GM18861 (cell line): ENCODE measurements around the gene CRAT.

Source experiments
- ATAC-seq: cut with Tn5 transposase; IDR thresholded peaks from one replicate; pipeline ENCODE4 v1.9.1; 2021; ENCODE audit not compliant: unreplicated experiment

The CRAT gene

DNA sequence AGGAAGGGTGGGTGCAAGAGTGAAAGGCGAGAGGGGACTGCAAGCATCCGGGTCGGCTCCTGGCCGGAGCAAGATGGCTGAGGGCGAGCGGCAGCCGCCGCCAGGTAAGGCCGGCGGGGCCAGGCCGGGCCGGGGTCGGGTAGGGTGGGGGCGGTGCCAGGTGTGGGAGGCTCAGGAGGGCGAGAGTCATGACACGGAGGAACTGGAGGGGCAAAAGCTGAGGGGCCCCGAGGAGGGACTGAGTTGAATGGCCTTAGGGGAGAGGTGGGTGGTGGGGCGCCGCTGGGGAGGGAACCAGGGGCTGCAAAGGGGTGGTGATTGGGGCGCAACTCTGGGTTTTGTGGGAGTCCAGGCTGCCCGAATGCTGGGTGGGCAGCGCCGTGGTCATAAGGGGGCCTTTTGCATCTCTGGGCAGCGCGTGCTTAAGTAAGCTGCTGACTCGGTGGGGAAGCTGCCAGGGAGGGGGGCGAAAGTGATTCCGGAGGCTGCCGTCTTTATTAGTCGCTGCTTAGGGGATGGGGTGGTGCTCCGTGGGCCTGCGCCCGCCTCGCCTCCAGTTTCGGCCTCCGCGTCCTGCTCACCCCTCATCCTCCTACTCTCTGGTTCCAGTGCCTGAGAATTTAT, 1.0 kb upstream of the CRAT start:
- no peak for ATAC-seq

DNA sequence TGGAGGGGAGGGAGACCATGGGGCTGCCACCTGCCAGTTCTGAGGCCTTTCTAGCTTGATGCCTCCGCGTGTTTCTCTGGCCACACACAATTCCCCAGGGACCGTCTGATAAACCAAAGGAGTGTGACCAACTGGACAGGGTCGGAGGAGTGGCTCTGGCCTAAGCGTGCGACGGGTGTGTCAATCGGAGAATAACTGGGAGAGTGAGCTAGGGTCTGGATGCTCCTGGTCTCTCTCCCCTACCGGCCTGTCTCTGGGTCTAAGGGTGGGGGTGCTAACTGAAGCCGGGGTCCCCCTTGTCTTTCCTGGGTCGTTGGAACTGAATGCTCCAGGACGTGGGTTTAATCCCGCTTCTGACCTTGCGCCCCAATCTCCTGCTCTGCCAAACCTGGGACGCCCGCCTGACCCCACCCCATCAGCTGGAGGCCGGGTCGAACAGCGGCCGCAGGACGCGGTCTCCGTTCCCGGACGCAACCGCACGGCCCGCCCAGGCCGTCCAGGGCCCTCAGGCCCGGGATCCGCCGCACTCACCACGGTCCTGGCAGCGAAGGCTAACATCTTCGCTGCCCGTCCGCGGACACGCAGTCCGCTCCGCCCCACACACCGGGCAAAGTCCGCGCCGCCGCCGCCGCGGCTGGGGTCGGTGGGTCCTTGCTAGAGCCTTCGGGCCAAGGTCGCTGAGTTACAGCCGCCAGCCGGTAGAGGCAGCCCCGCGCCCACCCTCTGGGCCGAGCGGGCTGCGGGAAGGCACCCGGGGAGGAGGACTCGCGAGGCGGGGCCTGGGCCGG, 447 bp downstream of the CRAT start:
- peak; percentile 20 for ATAC-seq

DNA sequence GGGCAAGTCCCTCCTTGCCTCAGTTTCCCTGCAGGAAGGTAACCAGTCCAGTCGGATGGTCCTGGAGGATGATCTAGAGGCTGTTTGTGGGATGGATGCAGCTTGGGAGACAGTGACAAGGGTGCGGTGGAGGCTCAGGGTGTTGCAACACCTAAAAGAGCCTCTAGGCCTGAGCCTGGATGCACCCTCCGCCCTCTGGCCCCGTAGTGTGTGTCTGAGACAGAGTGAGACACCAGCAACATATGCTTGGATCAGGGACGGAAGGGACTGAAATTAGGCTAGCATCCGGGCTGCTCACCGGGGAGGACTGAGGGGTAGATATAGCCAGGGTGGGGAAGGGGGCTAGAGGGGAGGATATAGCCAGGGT, 1.1 kb downstream of the CRAT start:
- no peak for ATAC-seq

DNA sequence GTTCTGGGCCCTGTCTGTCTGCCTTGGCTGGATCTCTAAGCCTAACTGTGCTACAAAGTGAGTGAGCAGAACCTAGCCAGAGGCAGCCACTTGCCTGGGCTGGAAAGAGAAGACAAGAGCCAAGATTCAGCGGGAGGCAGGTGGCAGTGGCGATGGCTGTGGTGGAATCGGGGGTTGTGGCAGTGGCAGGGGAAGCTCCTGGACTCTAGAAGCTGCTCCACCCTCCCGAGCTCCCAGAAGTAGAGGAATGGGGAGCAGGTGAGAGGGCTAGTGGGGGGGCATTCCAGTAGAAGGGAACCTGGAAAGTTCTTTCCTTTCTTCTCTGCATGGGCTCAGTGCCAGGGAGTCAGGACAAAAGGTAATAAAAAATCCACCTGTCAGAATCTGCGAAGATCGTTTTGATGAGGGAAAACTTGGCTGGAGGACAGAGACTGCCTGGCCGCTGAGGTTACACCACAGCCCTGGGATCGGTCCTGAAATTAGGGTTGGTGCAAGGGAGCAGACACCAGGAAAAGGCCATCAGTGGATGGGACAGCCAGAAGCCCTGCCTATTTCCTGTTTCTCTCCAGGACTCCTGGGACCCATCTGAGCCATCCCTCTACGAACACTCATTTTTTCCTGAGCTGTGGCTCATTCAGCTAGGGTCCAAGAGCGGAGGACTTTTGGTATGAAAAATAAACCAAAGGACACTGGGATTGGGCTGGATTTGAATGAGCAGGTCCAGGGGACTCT, 1.6 kb downstream of the CRAT start:
- no peak for ATAC-seq

DNA sequence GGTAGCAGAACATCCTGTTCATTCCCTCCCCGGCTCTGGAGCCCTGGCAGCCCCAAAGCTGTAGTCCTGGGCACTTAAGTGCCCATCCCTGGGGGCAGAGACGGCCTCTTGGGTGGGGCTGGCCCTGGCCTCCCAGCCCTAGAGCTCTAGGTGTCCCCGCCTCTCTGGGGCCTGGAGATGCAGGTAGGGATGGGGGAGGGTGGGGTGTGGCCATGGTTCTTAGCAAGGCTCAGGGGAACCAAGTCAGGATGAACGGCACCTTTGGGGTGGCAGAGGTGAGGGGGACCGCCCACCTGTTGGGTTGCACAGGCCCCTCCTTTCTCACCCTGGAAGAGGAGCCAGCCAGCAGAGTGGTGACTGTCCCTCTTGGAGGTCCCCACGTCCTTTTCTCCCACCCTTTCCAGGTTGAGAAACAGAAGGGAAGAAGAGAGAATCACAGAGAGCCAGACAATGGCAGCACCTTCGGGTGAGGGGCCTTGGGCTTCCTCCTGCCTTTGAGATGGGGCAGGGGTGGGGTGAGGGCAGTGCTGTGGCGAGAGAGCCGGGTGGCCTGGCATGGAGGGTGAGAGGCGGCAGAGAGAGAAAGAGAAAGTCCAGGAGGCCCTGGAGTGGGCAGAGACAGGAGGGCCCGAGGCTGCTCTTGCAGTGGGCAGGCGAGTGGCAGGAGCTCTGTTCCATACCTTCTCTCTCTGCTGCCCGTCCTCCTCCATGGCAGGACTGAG, 2.3 kb downstream of the CRAT start:
- no peak for ATAC-seq

DNA sequence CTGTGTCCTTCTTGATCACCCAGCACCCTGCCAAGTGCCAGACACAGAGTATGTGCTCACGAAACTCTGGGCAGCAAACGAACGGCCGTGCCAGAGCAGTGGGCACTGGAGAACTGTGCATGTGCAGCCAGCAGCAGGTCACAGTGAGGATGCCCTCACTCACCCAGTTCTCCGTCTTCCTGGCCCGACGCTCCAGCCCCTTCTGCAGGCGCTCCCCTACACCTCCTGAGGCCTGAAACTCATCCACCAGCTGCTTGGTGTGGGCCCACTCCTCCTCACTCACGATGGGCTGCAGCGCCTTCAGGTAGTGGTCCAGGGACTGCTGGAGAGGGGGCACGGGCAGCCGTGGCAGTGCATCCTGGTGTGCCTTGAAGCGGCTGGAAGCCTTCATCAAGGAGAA, 2.9 kb downstream of the CRAT start:
- ATAC-seq = no peak

DNA sequence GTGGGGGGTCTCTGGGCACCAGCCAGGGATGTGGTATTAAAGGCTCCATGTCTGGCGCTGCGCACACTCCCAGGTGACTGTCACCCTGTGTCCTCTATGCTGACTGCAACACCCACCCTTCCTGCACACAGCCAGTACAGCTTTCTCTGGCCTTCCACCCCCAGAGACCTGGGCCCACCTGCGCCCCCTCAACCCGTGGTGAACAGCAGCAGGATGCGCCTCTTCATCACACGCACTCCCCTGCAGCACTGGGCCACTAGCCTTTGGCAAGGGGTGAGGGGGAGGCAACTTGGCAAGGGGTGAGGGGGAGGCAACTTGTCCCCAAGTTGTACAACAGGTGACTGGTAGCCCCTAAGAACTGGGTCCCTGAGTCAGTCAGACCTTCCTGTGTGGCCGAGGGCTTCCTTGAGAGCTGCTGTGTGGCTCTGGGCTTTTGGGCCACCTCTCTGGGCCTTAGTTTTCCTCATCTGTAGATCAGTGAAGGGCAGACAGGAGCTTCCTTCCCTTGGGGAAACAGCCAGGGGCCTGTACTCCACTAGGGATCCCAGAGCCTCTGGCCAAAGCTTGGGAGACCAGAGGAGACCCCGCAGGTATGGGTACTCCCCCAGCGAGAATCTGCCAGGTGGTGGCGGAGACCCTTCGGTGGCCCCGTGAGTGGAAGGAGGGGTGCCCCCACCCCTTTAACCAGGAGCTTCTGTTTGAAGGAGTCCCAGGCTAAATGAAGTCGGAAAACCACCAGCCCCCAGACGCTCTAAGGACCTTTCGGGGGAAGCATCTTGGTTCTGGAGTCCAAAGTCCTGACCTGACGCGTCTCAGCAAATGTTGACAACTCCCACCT, 4.5 kb downstream of the CRAT start:
- ATAC-seq = no peak

DNA sequence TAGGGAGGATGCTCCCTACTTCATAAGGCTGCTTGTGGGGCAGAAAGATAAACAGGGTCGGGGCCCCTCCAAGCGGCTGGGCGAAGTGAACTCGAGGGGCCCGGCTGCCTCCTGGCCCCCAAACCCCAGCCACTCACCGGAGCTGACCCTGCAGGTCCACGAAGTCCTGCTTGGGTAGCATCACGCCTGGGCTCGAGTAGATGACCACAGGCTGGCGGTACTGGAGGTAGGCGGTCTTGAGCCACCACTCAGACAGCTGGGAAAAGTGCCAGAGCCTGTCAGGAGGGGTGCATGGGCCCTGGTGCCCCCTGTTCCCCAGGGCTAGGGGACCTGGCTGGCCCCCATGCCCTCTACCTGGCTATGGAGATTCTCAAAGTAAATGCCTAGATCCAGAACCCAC, 6.5 kb downstream of the CRAT start:
- ATAC-seq = no peak

DNA sequence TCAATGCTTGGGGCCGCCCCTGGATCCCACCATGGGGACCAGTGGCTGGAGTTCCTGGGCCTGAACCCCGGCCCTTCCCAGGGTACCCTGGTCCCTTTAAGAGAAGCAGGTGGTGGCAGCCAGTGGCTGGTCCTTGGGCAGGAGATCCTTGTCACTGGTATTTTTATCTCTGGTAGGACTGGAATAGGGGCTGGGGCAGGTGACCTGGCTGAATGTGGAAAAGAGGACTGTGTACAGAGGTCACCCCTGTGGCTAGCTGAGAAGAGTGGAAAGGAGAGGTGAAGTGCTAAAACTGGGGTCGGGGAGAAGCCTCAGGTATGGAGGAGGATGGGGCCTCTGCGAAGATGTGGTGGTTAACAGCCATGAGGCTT, 7.0 kb downstream of the CRAT start:
- ATAC-seq = no peak

DNA sequence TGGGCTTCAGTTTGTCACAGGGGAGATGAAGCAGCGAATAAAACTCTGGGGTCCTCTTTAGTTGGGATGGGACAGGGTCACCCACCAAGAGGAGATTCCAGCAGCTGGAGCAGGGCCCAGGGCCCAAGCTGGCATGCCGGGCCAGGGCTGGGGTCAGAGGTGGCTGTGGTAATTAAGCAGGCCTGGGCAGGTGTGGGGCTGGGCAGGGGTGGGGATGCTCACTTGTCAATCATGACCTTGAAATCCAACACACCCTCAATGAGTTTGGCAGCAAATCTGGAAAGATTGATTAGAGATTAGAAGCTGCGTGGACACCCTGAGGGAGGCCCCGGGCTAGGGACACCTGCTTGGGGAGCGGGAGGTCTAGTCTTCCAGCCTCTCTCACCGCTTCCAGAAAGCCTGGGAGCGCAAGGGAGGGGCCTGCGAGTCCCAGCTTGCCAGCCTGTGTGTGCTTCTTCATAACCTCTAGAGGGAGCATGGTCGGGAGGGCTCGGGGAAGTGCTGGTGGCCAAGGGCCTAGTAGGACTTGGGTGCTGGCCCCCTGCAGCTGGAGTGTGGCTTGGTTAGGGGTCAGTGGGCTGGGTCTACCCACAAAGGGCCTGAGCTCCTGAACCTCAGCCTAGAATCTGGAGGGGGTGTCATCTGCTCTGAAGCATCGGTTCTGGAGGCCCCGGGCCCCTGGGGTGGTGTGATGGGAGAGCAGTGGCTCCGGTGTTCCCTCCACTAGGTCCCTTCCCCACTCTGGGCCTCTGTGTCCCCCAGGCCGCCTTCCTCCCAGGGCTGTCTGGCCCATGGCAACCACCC, 7.6 kb downstream of the CRAT start:
- ATAC-seq = no peak

DNA sequence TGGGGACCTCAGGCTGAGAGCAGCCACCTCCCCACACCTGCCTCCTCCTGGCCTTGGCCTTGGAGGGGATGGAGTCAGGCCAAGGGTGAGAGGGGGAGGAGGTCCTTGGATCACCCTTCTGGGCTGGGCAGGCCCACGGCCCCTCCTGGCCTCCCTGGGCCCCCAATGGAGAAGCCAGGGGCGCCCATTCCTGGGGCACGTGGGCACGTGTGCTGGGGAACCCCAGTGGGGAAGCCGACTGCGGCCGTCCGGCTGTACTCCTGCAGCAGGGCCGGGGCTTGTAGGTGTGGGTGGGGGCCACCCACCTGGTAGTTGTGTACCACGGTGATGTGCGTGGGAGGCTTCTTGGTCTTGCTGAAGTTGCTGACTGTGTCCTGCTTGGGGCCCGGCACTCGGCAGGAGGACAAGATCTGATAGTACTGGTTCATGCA, 8.5 kb downstream of the CRAT start:
- ATAC-seq = no peak

DNA sequence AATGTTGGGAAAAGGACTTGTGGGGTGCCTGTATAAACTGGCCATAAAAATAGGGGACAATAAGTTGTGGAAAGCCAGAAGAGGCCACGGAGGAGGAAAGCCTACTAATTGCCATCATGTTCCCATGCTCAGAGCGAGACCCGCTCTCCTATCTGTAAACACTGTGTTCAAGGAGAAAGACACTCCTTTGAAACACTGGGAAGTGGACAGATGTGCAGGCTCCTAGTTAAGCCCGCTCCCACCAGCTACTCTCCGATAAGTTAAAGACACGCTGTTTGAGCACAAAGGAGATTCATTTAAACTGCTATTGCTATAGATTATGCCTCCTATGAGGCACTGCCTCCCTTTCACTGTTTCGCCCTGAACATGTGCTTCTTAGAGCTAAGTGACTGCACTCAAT, 9.3 kb downstream of the CRAT start:
- no peak for ATAC-seq

DNA sequence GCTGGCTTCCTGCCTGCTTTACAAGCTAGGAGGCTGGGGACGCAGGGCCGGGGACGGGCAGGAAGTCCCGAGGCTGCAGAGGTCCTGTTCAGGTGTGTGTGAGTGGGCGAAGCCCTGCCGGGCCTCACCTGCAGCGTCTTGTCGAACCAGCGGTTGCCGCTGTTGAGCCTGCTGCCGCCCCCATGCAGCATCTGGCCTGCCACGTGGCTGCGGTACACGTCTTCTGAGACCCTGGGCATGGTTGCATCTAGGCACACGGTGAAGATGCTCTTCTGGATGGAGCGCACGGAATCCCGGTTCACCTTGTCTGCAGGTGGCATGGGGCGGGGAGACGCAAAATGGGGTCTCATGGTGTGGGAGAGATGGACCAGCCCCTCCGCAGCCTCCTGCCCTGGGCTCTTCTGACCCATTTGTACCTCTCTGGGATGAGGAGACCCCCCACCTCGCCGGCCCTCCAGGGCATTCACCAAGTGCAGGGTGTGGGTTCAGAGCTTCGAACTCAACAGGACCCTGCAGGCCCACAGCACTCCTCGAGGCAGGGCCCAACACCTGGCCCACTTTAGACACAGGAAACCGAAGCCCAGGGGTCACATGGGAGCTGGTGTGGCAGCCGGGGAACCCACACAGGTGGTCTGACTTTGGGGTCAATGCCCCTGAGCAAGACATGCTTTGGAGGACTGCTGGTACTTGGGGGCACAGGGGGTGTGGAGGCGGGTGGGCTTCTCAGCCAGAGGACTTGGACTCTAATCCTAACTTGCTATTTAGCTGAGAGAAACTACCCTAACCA, 10.0 kb downstream of the CRAT start:
- ATAC-seq = no peak

DNA sequence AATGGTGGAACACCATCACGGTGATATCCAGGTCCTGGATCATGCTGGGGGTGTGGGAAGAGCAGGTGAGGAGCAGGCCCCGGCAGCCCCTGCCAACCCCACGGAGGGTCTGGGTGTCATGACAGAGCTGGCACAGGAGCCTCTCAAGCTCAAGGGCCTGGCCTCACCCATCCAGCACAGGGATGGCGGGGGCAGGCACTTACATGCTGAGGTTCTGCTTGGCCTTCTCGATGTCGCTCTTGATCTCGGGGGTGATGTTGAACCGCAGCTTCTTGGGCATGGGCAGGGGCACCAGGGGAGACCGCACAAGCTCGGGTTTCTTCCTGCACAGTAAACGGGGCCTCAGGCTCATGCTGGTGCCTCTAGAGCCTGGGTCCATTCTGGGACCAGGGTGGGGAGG, 12.3 kb downstream of the CRAT start:
- no peak for ATAC-seq

DNA sequence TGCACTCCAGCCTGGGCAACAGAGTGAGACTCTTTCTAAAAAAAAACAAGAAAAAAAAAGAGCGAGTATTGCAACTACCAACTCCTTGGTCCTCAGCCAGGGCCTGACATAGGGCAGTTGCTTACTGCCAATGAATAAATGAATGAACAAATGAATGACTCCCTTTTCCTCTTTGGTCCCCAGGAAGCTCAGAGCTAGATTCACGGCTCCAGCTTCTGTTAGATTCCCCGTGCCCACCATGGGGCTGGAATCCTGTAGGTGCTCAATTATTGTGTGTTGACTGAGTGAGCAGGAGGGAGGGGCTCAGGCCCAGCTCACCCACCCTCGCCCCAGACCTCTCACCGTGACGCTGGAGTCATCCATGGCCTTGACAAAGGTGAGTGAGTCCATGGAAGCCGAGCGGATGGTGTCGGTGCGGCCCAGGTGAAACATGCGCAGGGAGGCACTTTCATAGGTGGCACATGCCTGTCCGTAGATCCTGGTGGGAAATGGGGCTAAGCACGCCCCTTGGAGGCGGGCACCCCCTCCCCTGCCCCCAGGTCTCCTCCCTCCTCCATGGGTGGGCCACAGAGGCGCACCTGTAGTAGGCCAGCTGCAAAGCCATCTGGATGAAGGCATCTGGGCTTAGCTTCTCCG, 12.8 kb downstream of the CRAT start:
- no peak for ATAC-seq

DNA sequence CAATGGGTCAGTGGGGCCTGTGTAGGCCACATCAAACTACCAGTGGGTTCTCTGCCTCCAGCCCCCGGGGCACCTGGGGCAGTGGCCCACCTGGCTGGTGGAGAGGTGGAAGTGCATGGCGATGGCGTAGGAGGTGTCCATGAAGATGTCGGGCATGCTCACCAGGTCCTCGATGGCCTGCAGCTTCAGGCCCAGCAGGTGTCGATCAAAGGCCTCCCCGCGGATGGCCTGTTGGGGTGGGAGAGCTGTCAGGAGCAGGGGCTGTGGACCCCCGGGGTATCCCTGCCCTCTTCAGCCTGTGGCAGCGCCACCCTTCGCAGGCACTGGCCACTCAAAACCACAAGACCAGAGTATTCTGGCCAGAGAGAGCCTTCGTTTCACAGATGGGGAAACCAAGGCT, 14.7 kb downstream of the CRAT start:
- no peak for ATAC-seq

DNA sequence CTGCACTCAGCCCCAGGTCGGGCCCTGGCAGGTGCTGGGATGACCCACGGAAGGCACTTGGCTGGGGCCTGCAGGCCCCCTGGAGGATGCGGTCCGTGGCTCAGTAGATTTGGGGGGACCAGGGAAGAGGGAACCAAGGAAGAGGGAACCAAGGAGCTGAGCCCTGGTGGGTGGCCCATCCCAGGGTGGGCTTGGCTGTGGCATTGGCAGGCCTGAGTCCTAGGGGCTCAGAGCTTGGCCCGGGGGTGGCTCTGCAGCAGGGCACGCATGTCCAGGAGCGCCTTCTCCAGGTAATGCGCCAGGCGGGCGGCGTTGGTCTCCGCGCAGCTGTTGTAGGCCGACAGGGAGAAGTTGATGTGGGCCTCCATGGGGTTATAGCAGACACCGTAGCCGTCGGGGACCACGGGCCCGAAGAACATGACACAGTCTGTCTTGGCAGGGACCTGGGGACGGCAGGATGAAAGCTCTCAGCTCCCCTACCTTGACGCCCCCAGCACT, 15.4 kb downstream of the CRAT start:
- ATAC-seq = no peak

DNA sequence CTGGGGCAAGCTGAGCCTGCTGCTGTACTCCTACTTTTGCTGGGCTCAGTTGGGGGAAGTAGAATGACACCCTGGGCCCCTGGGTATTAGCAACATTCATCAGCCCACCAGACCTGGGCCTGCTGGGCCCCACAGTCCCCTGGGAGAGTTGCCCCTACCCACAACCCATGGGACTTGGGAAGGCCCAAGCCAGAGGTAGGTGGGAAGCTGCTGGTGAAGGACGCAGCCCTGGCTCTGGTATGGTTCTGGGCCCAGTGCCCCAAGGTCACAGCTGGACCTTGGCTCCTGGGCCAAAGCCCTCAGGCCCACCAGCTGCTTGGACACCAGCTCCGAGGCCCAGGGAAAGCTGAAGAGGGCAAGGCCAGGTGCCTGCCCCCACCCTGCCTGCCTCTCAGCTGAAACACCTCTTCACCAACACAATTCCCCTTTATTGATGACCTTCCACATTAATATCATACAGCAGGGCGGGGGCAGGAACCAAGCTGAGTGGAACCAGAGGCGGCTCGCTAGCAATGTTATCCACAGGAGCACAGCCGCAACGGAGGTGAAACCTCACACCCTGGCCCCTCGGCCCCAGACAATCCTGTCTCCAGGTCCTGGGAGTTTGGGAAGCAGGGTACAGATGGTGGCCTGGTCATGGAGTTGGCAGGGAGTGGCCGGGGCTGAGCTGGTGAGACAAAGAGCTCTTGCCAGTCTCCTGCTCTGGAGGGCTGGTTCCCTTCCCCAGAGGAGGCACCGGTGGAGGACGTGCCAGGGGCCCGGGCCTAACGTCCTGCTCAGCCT, 16.0 kb downstream of the CRAT start:
- no peak for ATAC-seq
